GM19455 (cell line): ENCODE measurements around the gene FRMD1.

Experiments
- ATAC-seq: cut with Tn5 transposase; IDR thresholded peaks from one replicate; pipeline ENCODE4 v1.9.1; 2021; ENCODE audit not compliant: unreplicated experiment

Gene FRMD1

GRCh38 chr6:168113226-168113625, 34.2 kb upstream of the FRMD1 start:
- no peak for ATAC-seq

- no peak for ATAC-seq
Observed at GRCh38 chr6:168111911-168112310, 32.9 kb upstream of the FRMD1 start.

GRCh38 chr6:168110437-168110836, 31.4 kb upstream of the FRMD1 start:
- ATAC-seq: no peak

GRCh38 chr6:168109171-168109570, 30.2 kb upstream of the FRMD1 start:
- no peak for ATAC-seq

GRCh38 chr6:168107191-168107983, 28.4 kb upstream of the FRMD1 start:
- no peak for ATAC-seq

GRCh38 chr6:168106633-168107005, 27.6 kb upstream of the FRMD1 start:
- ATAC-seq: no peak

GRCh38 chr6:168105813-168106632, 27.0 kb upstream of the FRMD1 start:
- ATAC-seq: no peak

- no peak for ATAC-seq
Observed at GRCh38 chr6:168104636-168105035, 25.6 kb upstream of the FRMD1 start.

- ATAC-seq: no peak
Observed at GRCh38 chr6:168103050-168103830, 24.2 kb upstream of the FRMD1 start.

- no peak for ATAC-seq
Observed at GRCh38 chr6:168102315-168102985, 23.4 kb upstream of the FRMD1 start.

GRCh38 chr6:168101590-168102314, 22.7 kb upstream of the FRMD1 start:
- ATAC-seq: no peak

- no peak for ATAC-seq
Observed at GRCh38 chr6:168100803-168101589, 22.0 kb upstream of the FRMD1 start.

- ATAC-seq: no peak
Observed at GRCh38 chr6:168100011-168100802, 21.2 kb upstream of the FRMD1 start.

- ATAC-seq: no peak
Observed at GRCh38 chr6:168099201-168100010, 20.4 kb upstream of the FRMD1 start.

- ATAC-seq: no peak
Observed at GRCh38 chr6:168098431-168098861, 19.4 kb upstream of the FRMD1 start.

GRCh38 chr6:168097621-168098430, 18.8 kb upstream of the FRMD1 start:
- no peak for ATAC-seq

GRCh38 chr6:168097221-168097620, 18.2 kb upstream of the FRMD1 start:
- no peak for ATAC-seq
